ENCODE results near the gene RPH3AL. TPM values are rescaled to one million over a fixed set of nuclear protein-coding genes. Genes with fewer than 3 reads are reported as not detected.
"Not testable (repeated sequence)": the region's sequence is repeated elsewhere in the genome, so short reads cannot be mapped to it uniquely, and the experiment has no call there.

RPH3AL gene
- total RNA-seq, 1 experiment from 2014 or later, result 3.0 TPM

DNA sequence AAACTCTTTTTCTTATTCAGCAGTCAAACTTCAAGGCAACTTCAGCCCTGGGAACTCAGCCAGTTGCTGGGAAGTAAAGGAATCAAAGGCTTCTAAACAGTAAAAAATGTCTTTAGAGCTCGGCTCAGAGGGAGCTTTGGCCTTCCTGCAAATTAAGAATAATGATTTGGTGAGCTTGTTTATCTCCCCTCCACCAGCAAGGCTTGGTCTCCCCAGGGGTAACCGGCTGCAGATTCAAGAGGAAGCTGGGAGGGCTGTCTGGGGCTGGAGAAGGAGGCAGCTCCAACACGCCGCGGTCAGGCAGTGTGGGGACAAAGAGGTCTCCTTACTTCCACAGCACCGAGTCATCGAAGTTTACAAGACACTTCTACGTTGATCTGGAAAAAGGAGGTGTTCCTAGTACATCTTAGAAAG, 153.4 kb downstream of the RPH3AL start:
- H3K4ac ChIP-seq (ENCODE audit: low read depth, low read length), result no peak overlapping the region
- no peak overlapping the region for H3T11ph ChIP-seq (ENCODE audit: low read length)
- no peak overlapping the region for H3K4me2 ChIP-seq (ENCODE audit: insufficient read depth, insufficient read length, low read length)
- peak overlapping the region in 1 of 2 experiments; percentile 45; a peak in 1 of 5 replicates for H3K4me3 Mint-ChIP-seq
- H4K8ac ChIP-seq (replicated peaks; ENCODE audit: insufficient read length, low read depth, low read length), result no peak overlapping the region
- peaks cover 0 to 4% (median 2%) of the 10 kb centered on the region in 3 experiments; a peak in 4 of 7 replicates for H3K36me3 Mint-ChIP-seq (ENCODE audit: insufficient read depth in 1 of 3, low read depth in 3 of 3)
- H3K27ac ChIP-seq (ENCODE audit: insufficient read length, low read depth, low read length), result no peak overlapping the region
- no peak overlapping the region for H2BK20ac ChIP-seq (ENCODE audit: low read depth, low read length, poor library complexity, severe bottlenecking)
- H3K56ac ChIP-seq (ENCODE audit: insufficient read length, low read depth, low read length), result no peak overlapping the region
- WGBS (ENCODE audit: extremely low coverage, insufficient read length, low lambda C conversion rate), result no CpG with 5 or more reads among the region's 8 CpGs
- no peak overlapping the region for H3K9ac ChIP-seq (ENCODE audit: extremely low read depth, insufficient read length, low read length)
- no peaks in the 10 kb centered on the region for H3K79me1 ChIP-seq (ENCODE audit: insufficient read depth, low read depth, low read length, poor library complexity, severe bottlenecking)
- H2AK5ac ChIP-seq (ENCODE audit: insufficient read length, low read length), result no peak overlapping the region
- H3K14ac ChIP-seq (ENCODE audit: insufficient read depth, low read length), result no peak overlapping the region
- H3K23me2 ChIP-seq (ENCODE audit: insufficient read length, low read depth, low read length, poor library complexity, severe bottlenecking), result no peaks in the 10 kb centered on the region
- no peak overlapping the region for H2BK15ac ChIP-seq (ENCODE audit: low read depth, low read length)
- TF ChIP-seq, protein P1, sequence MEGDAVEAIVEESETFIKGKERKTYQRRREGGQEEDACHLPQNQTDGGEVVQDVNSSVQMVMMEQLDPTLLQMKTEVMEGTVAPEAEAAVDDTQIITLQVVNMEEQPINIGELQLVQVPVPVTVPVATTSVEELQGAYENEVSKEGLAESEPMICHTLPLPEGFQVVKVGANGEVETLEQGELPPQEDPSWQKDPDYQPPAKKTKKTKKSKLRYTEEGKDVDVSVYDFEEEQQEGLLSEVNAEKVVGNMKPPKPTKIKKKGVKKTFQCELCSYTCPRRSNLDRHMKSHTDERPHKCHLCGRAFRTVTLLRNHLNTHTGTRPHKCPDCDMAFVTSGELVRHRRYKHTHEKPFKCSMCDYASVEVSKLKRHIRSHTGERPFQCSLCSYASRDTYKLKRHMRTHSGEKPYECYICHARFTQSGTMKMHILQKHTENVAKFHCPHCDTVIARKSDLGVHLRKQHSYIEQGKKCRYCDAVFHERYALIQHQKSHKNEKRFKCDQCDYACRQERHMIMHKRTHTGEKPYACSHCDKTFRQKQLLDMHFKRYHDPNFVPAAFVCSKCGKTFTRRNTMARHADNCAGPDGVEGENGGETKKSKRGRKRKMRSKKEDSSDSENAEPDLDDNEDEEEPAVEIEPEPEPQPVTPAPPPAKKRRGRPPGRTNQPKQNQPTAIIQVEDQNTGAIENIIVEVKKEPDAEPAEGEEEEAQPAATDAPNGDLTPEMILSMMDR (conservative IDR thresholded peaks at IDR 0.05), result no peak
- no peaks in the 10 kb centered on the region for H3K4me1 ChIP-seq (ENCODE audit: insufficient read depth, low read length)
- H2BK120ac ChIP-seq (ENCODE audit: low read depth, low read length, poor library complexity, severe bottlenecking), result no peak overlapping the region
- peaks cover 19 to 31% of the 10 kb centered on the region in 2 experiments for H3K4me1 Mint-ChIP-seq
- peaks cover 3% of the 10 kb centered on the region for H4K20me1 ChIP-seq (ENCODE audit: control insufficient read depth, insufficient read depth, insufficient read length)
- peaks cover 15% of the 10 kb centered on the region for H3K27me3 Mint-ChIP-seq (ENCODE audit: low read depth)
- no peaks in the 10 kb centered on the region for H3K9me3 ChIP-seq (ENCODE audit: control insufficient read depth, low read depth, low read length)
- DNase-seq, result no peak
- no peak overlapping the region for H4K91ac ChIP-seq (ENCODE audit: insufficient read length, low read depth, low read length)
- no peak overlapping the region for H3K18ac ChIP-seq (ENCODE audit: insufficient read length, low read depth, low read length)
- H3K27me3 ChIP-seq (ENCODE audit: insufficient read depth, low read length), result no peaks in the 10 kb centered on the region
- H3K23ac ChIP-seq (ENCODE audit: insufficient read length, low read depth, low read length), result no peak overlapping the region
- no peak overlapping the region for H4K5ac ChIP-seq (ENCODE audit: insufficient read length, low read depth, low read length)
- no peaks in the 10 kb centered on the region for H3K79me2 ChIP-seq (ENCODE audit: insufficient read depth, low read length)
- H2AFZ ChIP-seq (ENCODE audit: low read length), result no peak overlapping the region
- H2BK5ac ChIP-seq (ENCODE audit: insufficient read length, low read length), result no peak overlapping the region
- H3K27ac Mint-ChIP-seq, result peak overlapping the region in 2 of 3 experiments; percentile 35 to 51; a peak in 4 of 7 replicates
- H3K9me3 Mint-ChIP-seq, result peaks cover 3 to 10% of the 10 kb centered on the region in 2 experiments; a peak in 3 of 5 replicates
- H2BK12ac ChIP-seq (ENCODE audit: insufficient read length, low read depth, low read length), result no peak overlapping the region

DNA sequence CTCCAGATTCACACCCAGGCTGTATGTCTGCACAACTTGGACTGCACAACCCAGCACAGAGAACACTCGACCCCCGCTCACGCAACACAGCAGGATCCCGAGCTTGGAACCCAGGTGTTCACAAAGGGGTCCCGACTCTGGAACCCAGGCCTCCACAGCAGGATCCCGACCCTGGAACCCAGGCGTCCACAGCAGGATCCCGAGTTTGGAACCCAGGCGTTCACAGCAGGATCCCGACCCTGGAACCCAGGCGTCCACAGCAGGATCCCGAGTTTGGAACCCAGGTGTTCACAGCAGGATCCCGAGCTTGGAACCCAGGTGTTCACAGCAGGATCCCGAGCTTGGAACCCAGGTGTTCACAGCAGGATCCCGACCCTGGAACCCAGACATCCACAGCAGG, 154.4 kb downstream of the RPH3AL start:
- not testable (repeated sequence) for H3K23me2 ChIP-seq (ENCODE audit: insufficient read length, low read depth, low read length, poor library complexity, severe bottlenecking); H3T11ph ChIP-seq (ENCODE audit: low read length); H3K23ac ChIP-seq (ENCODE audit: insufficient read length, low read depth, low read length); H3K79me2 ChIP-seq (ENCODE audit: insufficient read depth, low read length); H4K91ac ChIP-seq (ENCODE audit: insufficient read length, low read depth, low read length); H3K79me1 ChIP-seq (ENCODE audit: insufficient read depth, low read depth, low read length, poor library complexity, severe bottlenecking); H2BK15ac ChIP-seq (ENCODE audit: low read depth, low read length); H3K36me3 Mint-ChIP-seq (ENCODE audit: insufficient read depth in 1 of 3, low read depth in 3 of 3); H3K9me3 ChIP-seq (ENCODE audit: control insufficient read depth, low read depth, low read length); H3K18ac ChIP-seq (ENCODE audit: insufficient read length, low read depth, low read length); H4K8ac ChIP-seq (replicated peaks; ENCODE audit: insufficient read length, low read depth, low read length); H3K27ac Mint-ChIP-seq; H2BK20ac ChIP-seq (ENCODE audit: low read depth, low read length, poor library complexity, severe bottlenecking); H2BK12ac ChIP-seq (ENCODE audit: insufficient read length, low read depth, low read length); H3K27ac ChIP-seq (ENCODE audit: insufficient read length, low read depth, low read length); H2AK5ac ChIP-seq (ENCODE audit: insufficient read length, low read length); H3K9ac ChIP-seq (ENCODE audit: extremely low read depth, insufficient read length, low read length); H4K5ac ChIP-seq (ENCODE audit: insufficient read length, low read depth, low read length); H2BK120ac ChIP-seq (ENCODE audit: low read depth, low read length, poor library complexity, severe bottlenecking); H2AFZ ChIP-seq (ENCODE audit: low read length); H3K4me3 Mint-ChIP-seq; H3K27me3 ChIP-seq (ENCODE audit: insufficient read depth, low read length); H3K4ac ChIP-seq (ENCODE audit: low read depth, low read length); H3K14ac ChIP-seq (ENCODE audit: insufficient read depth, low read length); H3K4me1 ChIP-seq (ENCODE audit: insufficient read depth, low read length); H4K20me1 ChIP-seq (ENCODE audit: control insufficient read depth, insufficient read depth, insufficient read length); H3K56ac ChIP-seq (ENCODE audit: insufficient read length, low read depth, low read length); H3K4me2 ChIP-seq (ENCODE audit: insufficient read depth, insufficient read length, low read length); DNase-seq; H2BK5ac ChIP-seq (ENCODE audit: insufficient read length, low read length)
- peaks cover 3 to 10% of the 10 kb centered on the region in 2 experiments; a peak in 4 of 5 replicates for H3K9me3 Mint-ChIP-seq
- no CpG with 5 or more reads among the region's 15 CpGs for WGBS (ENCODE audit: extremely low coverage, insufficient read length, low lambda C conversion rate)
- peaks cover 19 to 31% of the 10 kb centered on the region in 2 experiments for H3K4me1 Mint-ChIP-seq
- peaks cover 16% of the 10 kb centered on the region for H3K27me3 Mint-ChIP-seq (ENCODE audit: low read depth)

Measured in H9 (cell line).